ENCODE data around the gene CDK5RAP2.
"Not testable (repeated sequence)": the region's sequence is repeated elsewhere in the genome, so short reads cannot be mapped to it uniquely, and the experiment has no call there.

CDK5RAP2 gene

DNA sequence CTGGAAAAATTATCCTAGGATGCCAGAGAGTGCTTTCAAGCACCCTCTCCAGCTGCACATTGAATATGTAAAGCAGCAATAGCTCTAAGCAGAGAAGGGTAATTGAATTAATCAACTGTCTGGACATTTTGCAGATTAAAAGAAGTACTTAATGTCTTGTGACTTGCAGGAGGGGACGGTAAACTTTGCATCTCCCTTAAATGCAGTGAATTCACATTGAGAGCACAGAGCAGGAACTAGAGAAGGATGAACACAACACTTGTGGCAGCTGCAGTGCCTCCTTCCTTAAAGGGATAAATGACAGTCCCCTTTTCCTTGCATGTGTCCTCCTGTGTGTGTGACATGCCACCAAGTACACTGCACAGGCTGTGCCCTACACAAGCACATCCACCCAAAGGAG lies 7.4 kb upstream of the CDK5RAP2 start:
- DNase-seq = no peak

DNA sequence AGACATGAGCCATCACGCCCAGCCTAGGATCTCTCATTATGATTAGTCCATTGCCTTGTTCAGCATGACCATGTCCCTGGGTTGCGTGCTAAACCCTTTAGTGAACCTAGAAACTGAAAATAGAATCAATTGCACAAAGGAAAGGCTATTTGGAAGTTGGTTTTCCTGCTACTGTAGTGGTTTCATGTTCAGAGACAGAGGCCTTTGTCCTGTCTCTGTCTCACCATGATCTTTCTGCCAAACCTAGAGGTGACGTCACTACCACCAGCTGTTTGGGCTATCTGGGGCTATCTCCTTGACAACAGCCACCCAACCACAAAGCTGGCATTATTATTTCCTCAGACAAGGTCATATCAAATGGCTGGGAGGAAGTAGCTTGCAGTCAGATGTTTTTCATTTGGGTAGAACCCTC lies 4.0 kb upstream of the CDK5RAP2 start:
- no peak for DNase-seq

DNA sequence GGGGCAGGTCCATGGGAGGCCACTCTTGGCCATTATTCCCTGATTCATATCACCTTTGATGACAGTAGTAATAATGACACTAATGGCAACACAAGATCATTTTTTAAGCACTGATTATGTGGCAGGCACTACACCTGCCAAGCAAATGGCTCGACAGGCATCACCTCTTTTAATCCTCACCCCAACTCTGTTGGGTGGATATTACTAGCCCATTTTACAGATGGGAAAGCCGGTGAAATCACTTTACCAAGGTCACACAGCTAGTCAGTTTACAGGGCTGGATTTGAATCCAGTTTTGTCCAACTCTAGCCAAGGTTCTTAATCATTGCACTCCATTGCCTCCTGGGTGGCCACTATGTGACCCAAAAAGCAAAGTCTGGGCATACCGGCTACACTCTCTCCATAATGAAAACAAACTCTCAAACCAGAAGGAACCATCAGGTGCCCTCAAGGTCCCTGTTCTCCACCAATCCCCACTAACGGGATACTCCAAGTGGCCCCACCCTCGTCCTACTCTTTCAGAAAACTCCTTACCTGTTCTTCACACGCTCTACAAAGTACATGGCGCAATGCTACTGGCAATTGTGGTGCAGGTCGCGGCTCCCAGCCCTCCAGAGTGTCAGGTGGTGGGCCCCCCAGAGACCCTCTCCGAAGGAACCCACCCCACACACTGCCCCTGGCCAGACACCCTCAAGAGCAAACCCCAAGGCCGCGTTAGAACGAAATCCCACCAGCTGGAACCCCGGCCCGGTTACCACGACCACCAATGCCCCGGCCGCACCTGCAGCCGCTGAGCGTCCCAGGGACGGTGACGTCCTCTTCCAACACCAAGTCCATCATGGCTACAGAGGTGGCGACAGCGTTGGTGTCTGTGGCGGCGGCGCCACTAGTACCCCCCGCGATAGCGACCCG lies 572 bp downstream of the CDK5RAP2 start:
- DNase-seq = no peak

DNA sequence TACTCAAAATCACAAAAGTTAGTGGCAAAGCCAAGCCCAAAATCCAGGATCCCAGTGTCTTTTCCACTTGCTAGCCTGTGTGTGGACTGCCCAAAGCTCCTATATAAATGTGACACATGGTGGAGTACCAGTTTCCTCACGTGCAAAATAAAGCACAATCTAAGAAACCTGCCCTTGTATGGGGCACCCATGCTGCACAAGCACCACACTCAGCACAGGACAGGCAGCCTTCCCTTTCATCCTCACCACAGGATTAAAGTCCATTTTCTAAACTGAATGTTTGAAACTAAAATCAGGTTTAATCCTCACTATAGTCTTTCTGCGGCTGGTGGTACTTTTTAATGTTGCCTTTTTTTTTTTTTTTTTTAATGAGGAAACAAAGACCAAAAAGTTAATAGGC lies 5.5 kb downstream of the CDK5RAP2 start:
- DNase-seq = no peak

DNA sequence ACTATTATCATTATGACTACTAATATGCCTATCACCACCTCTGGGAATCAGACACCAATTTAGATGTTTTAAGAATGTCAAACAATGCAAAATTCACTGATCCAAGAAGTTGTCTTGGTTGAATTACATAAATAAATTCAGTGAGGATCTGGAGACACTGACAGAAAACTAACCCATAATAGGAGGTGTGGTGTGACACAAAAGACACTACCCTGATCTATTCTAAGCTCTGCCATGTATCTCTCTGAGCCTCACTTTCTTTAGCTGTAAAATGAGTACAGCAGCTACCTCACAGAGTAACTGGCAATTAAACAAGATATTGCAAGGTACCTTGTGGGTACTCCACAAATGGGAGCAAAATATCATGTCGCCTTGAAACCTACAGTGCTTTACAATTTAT lies 7.5 kb downstream of the CDK5RAP2 start:
- no peak for DNase-seq

DNA sequence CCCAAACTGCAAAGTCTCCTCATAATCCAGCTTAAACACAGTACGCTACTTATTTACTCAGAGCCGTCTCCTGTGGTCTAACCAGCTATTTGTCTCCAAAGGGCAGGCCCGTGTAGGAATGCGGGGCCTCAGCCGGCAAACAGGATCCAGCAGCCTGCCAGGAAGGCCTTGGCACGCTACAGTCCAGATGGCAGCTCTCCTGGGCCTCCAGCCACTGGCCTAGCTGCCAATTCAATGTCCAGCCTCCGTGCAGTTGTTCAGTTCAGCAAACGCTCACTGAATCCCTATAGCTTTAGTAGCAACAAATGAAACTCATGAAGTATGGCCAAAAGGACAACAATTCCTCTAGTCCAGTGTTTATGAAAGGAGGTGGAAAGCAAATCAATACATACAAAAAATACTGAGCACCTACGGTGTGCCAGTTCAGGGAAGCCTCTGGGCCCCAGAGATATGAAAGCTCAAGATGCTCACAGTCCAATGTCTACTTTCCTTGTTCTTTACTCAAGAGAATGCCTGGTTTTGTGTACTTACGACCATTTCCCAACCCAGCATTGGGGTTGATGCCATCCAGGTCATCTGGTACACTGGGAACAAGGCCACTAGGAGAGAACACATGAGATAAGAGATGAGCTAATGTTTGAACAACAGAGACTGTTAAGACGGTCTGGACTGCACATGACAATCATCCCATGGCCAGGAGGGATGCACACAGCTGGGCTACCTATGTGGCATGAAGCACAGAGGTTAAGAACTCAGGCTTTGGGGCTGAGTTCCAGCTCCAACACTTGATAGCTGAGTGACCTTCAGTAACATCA lies 8.3 kb downstream of the CDK5RAP2 start:
- no peak for DNase-seq

DNA sequence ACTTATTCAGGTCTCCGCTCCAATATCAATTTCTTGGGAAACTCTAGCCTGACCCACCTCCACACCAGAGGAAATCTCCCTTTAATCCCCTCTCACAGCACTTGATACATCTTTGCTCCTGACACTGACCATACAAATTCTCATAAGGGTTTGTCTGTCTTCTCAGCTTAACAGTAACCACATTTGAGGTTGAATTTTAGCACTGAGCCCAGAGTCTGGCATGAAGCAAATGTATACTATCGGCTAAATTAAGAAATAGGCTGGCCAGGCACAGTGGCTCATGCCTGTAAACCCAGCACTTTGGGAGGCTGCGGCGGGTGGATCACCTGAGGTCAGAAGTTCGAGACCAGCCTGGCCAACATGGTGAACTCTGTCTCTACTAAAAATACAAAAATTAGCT lies 9.7 kb downstream of the CDK5RAP2 start:
- no peak for DNase-seq

DNA sequence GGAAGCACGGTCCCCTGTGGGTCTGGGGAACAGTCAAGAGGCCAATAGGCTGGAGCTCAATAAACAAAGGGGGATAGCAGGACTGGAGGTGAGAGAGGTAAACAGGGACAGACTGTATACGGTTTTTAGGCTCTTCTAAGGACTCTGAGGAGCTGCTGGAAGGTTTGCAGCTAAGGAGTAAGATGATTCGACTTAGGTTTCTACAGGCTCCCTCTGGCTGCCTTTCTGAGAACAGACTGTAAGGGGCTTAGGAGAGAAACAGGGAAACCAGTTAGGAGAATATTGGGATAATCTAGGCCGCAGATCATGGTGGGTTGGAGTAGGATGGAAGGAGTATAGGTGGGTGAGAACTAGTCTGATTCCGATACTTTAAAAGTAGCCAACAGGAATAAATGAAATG lies 10.4 kb downstream of the CDK5RAP2 start:
- no peak for DNase-seq

DNA sequence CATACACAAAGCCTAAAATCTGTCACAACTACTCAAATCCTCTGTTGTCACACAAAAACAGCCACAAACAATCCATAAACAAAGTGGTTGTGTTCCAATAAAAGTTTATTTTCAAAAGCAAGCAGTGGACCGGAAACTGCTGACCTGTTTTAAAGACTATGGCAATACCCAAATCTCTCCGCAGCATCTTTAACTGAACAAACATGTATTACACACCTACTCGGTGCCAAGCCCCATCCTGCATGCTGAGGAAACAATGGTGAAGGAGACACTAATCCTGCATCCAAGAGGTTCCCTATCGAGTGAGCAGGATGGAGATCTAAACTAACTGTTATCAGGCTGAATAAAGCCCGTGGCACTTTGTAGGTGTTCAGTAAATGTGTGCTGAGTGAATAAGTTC lies 11.2 kb downstream of the CDK5RAP2 start:
- no peak for DNase-seq

DNA sequence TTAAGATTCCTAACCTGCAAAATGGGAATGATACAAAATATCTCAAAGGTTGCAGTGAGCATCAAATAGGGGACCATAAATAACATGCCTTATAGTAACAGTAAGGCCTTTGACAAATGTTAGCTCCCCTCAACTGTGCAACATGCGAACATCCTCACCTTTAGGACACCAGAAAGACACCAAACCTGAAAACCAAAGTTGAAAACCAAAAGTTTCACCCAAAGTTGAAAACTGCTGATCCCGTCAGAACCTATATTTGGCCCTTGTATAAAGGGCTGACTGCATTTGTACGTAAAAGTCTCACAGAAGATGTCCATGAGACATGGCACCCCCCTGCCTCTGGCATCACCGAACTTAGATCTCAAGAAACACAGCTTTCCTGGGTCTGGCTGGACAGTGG lies 12.1 kb downstream of the CDK5RAP2 start:
- no peak for DNase-seq

DNA sequence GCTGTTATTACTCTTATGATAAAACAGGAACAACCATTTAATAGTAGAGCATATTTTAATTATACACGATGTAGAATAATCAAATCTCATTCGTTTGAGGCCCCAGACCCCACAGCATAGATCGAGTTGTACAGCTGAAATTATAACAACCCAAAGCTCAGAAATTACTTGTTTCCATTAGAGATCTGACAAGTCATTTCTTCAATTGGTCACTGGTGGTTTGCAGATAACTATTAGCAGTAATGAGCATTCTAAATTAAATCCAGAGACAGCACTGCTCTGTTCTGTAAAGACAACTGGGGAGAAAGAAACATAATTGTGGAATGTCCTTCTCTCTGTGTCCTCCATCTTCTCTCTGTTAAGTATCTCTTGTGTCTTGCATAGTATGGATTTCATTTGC lies 12.9 kb downstream of the CDK5RAP2 start:
- DNase-seq = no peak

DNA sequence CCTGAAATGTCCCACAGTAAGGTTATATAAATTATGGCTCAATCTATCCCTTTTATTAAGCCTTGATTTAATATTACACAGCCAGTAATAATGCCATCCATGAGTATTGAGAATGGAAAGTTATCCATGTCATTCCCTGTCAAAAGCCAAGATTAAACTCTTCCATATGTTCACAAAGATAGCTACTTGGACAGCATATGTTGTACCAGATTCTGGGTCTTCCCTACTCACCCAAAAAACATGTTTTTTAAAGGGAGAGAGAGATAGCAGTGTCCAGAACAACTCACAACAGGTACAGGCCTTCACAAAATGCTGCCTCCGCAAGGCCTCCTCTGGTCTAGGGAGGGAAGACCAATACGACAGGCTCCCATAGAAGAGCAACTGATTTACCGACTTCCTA lies 15.4 kb downstream of the CDK5RAP2 start:
- no peak for DNase-seq

DNA sequence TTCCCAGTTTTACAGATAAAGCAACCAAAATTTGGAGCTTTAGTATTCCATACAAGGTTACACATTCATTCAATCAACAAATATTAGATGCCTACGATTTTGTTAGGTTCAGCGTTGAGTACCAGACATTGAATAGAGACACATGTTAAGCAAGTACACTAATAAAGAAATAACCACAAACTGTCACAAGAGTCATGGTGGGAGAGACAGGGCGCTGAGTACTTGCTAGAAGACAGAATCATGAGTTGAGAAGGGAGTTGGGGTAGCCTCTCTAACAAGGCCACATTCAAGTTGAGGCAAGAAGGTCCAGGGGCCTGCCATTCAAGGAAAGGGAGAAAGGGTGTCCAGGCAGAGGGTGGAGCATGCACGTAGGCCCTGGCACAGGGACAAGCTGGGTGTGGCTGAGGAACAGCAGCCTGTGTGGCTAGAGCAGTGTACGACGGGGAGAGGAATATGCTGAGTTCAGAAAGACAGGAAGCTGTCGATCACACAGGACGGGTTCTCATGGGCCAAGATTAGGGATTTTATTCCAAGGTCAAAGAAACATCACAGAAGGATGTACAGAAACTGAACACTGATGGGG lies 17.0 kb downstream of the CDK5RAP2 start:
- no peak for DNase-seq

DNA sequence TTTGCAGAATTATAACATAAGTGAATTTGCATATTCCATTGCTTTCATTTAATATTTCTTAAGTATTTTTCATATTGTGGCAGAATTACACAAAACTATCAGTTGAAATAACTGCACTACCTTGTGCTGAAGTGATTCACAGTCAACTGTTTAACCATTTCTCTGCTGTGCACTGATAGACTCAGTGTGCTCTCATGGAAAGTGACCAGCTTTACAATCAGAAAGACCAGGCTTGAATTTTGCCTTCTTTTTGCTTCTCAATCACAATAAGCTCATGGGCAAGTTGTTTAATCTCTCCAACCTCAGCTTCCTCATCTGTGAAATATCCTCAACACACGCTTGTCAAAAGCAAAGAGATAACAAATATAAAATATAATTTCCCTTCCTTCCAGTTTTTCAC lies 18.3 kb downstream of the CDK5RAP2 start:
- DNase-seq = no peak

DNA sequence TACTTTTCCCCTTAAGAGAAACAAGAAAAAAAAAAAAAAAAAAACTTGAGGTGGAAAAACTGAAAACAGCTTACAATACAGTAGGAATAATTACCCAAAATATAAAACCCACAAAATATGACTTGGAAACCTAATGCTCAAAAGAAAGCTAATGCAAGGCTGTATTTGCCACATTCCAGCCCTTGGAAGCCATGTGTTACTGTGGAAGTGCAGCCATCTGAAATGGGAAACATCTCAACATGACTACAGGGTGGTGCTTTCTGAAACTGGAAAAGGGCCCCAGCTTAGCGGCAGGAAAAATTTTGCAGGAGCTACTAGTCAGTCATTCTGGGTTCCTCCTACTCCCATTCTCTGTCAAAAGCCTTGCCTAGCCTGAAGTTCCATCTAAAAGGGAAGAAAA lies 20.4 kb downstream of the CDK5RAP2 start:
- DNase-seq = no peak

DNA sequence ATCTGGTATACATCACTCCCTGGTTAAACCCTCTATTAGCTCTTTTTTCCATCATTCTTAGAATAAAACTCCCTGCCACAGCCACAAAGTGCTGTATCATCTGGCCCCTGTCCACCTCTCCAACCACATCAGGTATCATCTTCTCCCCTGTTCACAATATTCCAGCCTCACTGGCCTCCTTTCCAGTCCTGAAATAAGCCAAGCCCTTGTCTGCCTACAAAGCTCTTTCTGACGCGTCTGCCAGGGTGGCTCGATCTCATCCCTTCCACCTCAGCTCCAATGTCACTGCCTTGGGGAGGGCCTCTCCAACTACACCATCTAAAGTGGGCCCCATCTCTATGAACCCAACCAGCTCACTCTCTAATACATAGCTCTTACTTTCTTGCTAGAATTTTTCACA lies 21.5 kb downstream of the CDK5RAP2 start:
- DNase-seq = no peak

DNA sequence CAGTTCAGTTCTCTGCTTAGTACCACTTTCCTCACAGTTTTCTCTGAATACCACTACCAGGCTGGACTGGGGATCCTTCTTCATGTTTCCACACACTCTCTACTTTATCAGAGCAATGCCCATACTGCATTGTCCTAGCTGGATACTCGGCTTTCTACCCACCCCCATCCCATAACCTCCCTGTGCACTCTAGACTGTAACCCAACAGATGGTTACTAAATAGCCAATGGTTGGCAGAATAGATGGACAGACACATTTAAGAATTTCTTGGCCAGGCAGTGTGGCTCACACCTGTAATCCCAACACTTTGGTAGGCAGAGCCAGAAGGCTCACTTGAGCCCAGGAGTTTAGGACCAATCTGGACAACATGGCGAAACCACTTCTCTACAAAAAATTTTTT lies 22.8 kb downstream of the CDK5RAP2 start:
- DNase-seq = no peak

DNA sequence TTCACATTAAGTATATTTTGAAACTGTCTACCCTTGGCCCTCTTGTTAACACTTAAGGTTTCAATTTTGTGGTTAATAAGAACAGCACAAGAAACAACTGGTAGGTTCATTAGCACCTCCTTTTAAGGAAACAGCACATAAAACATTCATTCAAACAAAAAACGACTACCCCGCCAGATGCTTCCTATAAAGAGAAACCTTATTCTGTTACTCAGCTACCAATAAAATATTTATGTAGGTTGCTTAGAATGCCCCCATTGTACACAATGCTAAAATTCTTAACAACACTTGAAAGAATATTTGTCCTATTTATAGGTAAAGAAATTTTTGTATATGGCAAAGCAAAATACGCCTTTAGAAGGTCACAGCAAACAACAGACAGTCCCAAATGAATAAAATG lies 23.2 kb downstream of the CDK5RAP2 start:
- DNase-seq = no peak

DNA sequence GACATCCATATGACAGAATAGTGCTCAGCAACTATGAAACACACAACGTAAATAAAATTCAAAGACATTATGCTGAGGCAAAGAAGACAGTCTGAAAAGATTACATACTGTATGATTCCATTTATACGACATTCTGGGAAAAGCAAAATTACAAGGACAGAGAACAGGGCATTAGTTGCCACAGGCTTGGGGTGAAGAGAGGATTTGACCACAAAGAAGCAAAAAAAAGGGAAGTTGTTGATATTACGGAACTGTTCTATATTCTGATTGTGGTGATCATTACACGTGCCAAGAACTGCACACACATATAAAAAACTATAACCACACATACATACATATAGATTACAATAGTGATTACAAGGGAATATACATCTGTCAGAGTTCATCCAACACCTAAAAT lies 24.1 kb downstream of the CDK5RAP2 start:
- DNase-seq = no peak

DNA sequence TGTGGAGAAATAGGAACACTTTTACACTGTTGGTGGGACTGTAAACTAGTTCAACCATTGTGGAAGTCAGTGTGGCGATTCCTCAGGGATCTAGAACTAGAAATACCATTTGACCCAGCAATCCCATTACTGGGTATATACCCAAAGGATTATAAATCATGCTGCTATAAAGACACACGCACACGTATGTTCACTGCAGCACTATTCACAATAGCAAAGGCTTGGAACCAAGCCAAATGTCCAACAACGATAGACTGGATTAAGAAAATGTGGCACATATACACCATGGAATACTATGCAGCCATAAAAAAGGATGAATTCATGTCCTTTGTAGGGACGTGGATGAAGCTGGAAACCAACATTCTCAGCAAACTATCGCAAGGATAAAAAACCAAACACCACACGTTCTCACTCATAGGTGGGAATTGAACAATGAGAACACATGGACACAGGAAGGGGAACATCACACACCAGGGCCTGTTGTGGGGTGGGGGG lies 27.7 kb downstream of the CDK5RAP2 start:
- not testable (repeated sequence) for DNase-seq

DNA sequence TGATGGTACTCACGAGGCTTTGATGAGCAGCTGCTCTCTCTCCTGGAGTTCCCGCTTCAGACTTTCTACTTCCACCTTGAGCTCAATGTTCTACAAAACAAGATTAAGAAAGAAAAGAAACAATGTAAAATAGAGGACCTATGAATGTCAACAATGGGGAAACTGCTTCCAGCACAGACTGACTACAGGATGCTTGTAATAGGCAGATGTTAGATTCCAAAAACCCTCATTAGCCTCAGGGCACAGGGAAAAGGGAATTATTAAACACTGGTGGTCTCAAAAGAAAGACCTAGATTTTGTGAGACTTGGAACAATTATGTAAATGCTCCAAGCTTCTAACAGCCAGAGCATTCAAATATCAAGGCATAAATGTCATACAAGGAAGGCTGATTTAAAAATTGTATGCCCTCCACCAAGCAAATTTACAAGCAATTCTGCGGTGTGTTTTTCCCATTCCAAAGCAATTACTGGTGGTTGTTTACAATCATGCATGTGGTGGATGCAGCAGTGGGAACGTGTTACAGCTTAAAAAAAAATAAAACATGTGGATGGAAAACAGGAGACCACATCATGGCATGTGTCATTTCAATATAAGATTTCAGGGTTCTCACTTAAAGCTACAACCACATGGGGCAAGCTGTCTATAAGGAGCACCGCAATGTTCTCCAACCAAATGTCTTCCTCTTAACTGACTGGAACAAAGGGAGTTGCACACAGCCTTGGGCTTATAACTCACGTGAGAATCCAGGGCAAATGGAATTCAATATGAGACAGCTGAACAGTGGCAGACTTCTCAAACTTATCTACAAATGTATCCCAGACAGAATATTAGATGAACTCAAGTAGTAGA lies 34.0 kb downstream of the CDK5RAP2 start:
- no peak for DNase-seq

DNA sequence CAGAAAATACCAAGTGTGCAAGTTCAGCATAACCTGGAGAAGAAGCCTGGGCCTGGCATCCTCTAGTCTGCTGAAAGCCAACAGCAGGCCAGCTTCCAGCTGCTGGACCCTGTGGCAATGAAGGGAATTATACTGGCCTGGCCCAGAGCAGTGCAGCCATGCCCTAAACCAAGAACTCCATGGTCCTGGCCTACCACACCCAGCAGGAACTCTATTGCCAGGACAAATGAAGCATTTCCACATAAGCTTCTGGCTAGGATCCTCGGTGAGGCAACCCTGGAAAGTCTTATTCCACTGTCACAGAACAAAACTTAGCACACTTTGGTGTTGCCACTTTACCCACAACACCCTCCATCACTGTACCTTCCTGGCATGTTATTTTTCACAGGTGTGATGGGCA lies 35.5 kb downstream of the CDK5RAP2 start:
- no peak for DNase-seq

Data from NCI-H1417 treated with DMSO at 0.1 percent for 48 hours (cell line).